ENCODE measurements around the gene NRROS. TPM values are rescaled to one million over a fixed set of nuclear protein-coding genes. Genes with fewer than 3 reads are reported as not detected.
A peak's percentile ranks its signal among the peaks of the same experiment; 100 is the strongest.

NRROS gene
- total and polyA plus RNA-seq, 2 of the 4 experiments (the other 2 are of a cell fraction), result 0.10 TPM; not detected in 1

- DNase-seq (no peak), ATAC-seq (ENCODE audit: low read depth) (no peak)
- no peak overlapping the region for H2BK120ac ChIP-seq (ENCODE audit: low read depth, low read length)
- H3K36me3 ChIP-seq (ENCODE audit: control insufficient read depth, insufficient read depth, low read length), result no peaks in the 10 kb centered on the region
- intact Hi-C loops (cut with micrococcal nuclease), result loop anchor here (1.0 to 10.0 kb wide), 3 partner anchors 75 to 361 kb away; partner anchors contain the start of gene NCBP2
- no peak overlapping the region for H2BK5ac ChIP-seq (ENCODE audit: low read depth, low read length, poor library complexity, severe bottlenecking)
- H3K9me1 ChIP-seq (ENCODE audit: insufficient read depth, low read length), result no peaks in the 10 kb centered on the region
- H3K27me3 ChIP-seq (ENCODE audit: control insufficient read depth, insufficient read depth, low read length), result peaks cover 7% of the 10 kb centered on the region
- no peak overlapping the region for H3K4ac ChIP-seq (ENCODE audit: low read depth, low read length)
- dilution Hi-C loops (cut with HindIII; ENCODE audit: low sequenced_read_pairs, unreplicated experiment), result no loop called here
- H3K18ac ChIP-seq (ENCODE audit: low read depth, low read length), result no peak overlapping the region
- H4K91ac ChIP-seq (ENCODE audit: insufficient read depth, low read depth, low read length), result no peak overlapping the region
- in situ Hi-C loops (cut with MboI; ENCODE audit: low sequenced_read_pairs), result loop anchor here (5.0 to 25.0 kb wide), 2 partner anchors 77 to 352 kb away; partner anchors contain the start of gene PIGZ
- no peaks in the 10 kb centered on the region for H3K9me3 ChIP-seq (ENCODE audit: control insufficient read depth, insufficient read depth, low read length)
- H2BK15ac ChIP-seq (ENCODE audit: low read depth, low read length), result no peak overlapping the region
- H2AK9ac ChIP-seq (replicated peaks; ENCODE audit: low read depth, low read length, poor library complexity), result no peak overlapping the region
- H3K56ac ChIP-seq (ENCODE audit: extremely low read depth, insufficient read depth, low read length), result no peak overlapping the region
- no peak overlapping the region for H3K4me2 ChIP-seq (ENCODE audit: low read depth, low read length)
- H4K8ac ChIP-seq (ENCODE audit: low read depth in 2 of 2, low read length in 2 of 2), result no peak overlapping the region
- peak overlapping the region; percentile 46 for H2AFZ ChIP-seq (replicated peaks; ENCODE audit: low read length, poor library complexity)
- no peaks in the 10 kb centered on the region for H3K4me1 ChIP-seq (ENCODE audit: control insufficient read depth, insufficient read depth, low read length)
- POLR2A ChIA-PET (ENCODE audit: unreplicated experiment), result no interaction called here
- 0 out of 2 replicates have a peak overlapping the region, but pooled peaks have one; percentile 41 for H2BK20ac ChIP-seq (ENCODE audit: low read depth, low read length)
- H3K23ac ChIP-seq (ENCODE audit: low read depth, low read length), result no peak overlapping the region
- WGBS, 2 experiments (ENCODE audit: extremely low coverage in 2 of 2, insufficient read length in 1 of 2), result no CpG with 5 or more reads among the region's 6 CpGs
- H3K27ac ChIP-seq (ENCODE audit: insufficient read depth, low read length), result no peak overlapping the region
- no peaks in the 10 kb centered on the region for H4K20me1 ChIP-seq (ENCODE audit: insufficient read depth, low read length)
- CTCF ChIA-PET, result interaction anchor here (0.6 to 1.6 kb wide), 14 partner anchors 8 to 346 kb away, joined by 3 to 13 read pairs (median 3); no protein-coding TSS in a partner anchor
- no peak overlapping the region for H2AK5ac ChIP-seq (ENCODE audit: low read depth, low read length)
- H3K4me3 ChIP-seq (ENCODE audit: insufficient read depth, low read depth, low read length), result no peak overlapping the region
- no peaks in the 10 kb centered on the region for H3K79me1 ChIP-seq (ENCODE audit: low read depth in 1 of 2, low read length in 2 of 2)
- no peak overlapping the region for H4K5ac ChIP-seq (ENCODE audit: low read depth, low read length)
- H3K14ac ChIP-seq (replicated peaks; ENCODE audit: low read depth, low read length), result no peak overlapping the region
- no peak overlapping the region for H3K9ac ChIP-seq (ENCODE audit: low read depth, low read length)
- BruUV-seq (replicated peaks), result no TSS peak
- TF ChIP-seq USF2 (IDR thresholded peaks at IDR 0.05; ENCODE audit: low read depth, low read length) (no peak), NFE2L2 (IDR thresholded peaks at IDR 0.05; ENCODE audit: low read depth, low read length) (no peak), RAD21 (IDR thresholded peaks at IDR 0.05; ENCODE audit: low read length) (no peak), MAZ (IDR thresholded peaks at IDR 0.05; ENCODE audit: borderline replicate concordance, low read depth, low read length) (no peak), RFX5 (IDR thresholded peaks at IDR 0.05; ENCODE audit: low read depth, low read length) (no peak), MAFK (IDR thresholded peaks at IDR 0.05; ENCODE audit: low read depth, low read length) (no peak), FOS (IDR thresholded peaks at IDR 0.05; ENCODE audit: low read depth, low read length) (no peak), BHLHE40 (IDR thresholded peaks at IDR 0.05; ENCODE audit: low read depth, low read length) (no peak), MXI1 (IDR thresholded peaks at IDR 0.05; ENCODE audit: borderline replicate concordance, low read depth, low read length) (no peak), ELK1 (IDR thresholded peaks at IDR 0.05; ENCODE audit: borderline replicate concordance, low read depth, low read length) (no peak), CTCF (conservative IDR thresholded peaks at IDR 0.05; ENCODE audit: low read depth, low read length) (no peak), CEBPB (IDR thresholded peaks at IDR 0.05; ENCODE audit: low read depth, low read length) (no peak), RCOR1 (IDR thresholded peaks at IDR 0.05; ENCODE audit: insufficient replicate concordance, low read length) (no peak), POLR2A (IDR thresholded peaks at IDR 0.05; ENCODE audit: low read depth, low read length) (no peak), CHD1 (IDR thresholded peaks at IDR 0.05; ENCODE audit: low read depth, low read length) (no peak)
Measured at GRCh38 chr3:196609805-196610515, 29.5 kb upstream of the NRROS start.

All from IMR-90 (cell line).